NCI-H2029 treated with DMSO at 0.1 percent for 48 hours (cell line): ENCODE results near the gene PRRT1B.

ENCODE experiments used
- DNase-seq: peaks from one replicate; lab custom pipeline; 2025; lab: John Stamatoyannopoulos, UW

PRRT1B gene

GRCh38 chr9:131597246-131597645 is 51.9 kb downstream of the PRRT1B start:
- no peak for DNase-seq

DNA sequence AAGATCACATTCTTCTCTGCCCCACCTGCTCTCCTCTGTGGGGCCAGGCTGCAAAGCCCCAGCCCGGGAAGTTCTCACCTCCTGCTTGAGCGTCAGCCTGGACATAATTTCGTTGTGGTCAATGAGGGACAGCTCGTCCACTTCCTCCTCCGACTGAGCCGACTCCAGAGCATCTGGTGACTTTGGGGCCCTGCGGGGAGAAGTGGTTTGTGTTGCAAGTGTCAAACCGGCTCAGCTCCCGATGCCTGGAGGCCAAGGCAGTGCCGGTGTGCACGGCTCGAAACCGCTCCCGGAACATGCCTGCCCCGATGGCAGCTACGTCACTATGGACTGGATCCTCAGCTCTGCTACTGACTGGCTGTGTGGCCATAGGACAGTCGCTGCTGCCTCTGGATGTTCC is 52.8 kb downstream of the PRRT1B start:
- no peak for DNase-seq

GRCh38 chr9:131601683-131602181 is 56.4 kb downstream of the PRRT1B start:
- no peak for DNase-seq

DNA sequence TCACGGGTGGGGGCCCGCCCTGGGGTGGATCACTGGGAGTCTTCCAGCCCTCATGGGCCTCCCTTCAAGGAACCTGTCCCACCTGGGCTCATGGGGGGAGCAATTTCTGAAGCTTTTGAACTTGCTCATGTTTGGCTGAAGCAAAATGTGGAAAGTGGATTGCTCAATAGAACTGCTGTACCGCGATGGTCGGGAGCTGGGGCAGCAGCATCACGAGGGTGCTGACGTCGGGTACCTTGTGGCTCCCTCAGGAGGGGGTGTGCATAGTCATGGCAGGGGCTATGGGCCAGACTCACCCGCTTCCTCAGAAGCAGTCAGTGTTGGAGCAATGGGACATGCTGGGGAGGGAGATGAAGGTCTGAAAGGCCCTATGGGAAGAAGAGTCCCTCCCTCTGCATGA is 57.9 kb downstream of the PRRT1B start:
- no peak for DNase-seq

DNA sequence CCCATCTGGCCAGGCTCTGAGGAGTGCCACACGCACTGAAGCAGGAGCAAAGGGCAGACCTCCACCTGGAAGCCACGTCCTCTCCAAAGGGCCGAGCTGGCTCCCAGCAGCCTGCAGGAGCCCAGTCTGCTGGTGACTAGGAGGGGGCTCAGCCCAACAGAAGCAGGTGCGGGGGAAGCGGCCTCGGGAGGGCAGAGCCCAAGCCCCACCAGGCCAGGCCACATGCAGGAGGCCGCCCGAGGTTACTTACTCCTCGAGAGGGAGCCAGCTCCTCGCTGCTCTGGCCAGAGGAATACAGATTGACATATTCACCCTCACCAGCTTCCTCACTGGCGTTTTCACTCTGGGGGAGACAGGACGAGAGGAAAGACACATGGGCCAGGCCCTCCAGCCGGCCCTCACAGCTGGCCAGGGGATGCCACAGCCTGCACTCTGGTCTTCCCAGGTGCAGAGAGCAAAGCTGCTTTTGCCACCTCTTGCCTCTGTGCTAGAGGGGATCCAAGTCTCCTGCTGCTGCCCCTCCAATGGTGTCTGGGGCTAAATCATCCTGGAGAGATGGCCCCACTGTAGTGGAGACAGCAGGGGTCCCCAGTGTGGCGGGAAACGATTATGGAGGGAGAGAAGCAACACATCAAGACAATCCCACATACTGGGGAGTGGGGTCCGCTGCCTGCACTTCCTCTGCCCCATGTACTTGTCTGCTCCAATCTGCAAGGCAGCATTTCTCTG is 58.6 kb downstream of the PRRT1B start:
- DNase-seq: no peak

DNA sequence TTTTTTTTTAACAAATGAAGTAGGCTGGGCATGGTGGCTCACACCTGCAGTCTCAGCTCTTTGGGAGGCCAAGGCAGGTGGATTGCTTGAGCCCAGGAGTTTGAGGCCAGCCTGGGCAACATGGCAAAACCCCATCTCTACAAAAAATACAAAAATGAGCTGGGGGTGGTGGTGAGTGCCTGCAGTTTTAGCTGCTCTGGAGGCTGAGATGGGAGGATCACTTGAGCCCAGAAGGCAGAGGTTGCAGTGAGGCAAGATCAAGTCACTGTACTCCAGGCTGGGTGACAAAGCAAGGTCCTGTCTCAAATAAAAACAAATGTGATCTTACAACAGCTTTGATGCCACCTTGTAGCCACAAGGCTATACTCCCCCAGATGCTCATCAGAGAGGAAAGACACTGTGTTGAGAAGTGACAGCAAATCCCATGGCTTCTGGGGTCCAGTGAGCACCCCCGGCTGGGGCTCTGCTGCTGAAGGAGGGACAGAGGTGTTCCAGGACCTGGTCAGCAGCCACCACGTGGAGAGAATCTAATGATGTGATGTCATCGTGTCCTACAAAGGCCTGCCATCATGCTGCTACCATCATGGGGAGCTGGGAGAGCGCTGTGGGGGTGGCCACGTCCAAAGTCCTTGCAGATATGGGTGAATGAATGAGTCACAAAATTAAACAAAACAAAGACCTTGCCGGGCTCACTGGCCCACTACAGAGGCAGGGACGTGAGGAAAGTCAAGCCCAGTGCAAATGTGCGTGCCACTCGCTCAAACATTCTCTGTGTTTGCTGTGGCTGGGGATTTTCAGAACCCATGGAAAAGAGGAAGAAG is 60.7 kb downstream of the PRRT1B start:
- DNase-seq: no peak

DNA sequence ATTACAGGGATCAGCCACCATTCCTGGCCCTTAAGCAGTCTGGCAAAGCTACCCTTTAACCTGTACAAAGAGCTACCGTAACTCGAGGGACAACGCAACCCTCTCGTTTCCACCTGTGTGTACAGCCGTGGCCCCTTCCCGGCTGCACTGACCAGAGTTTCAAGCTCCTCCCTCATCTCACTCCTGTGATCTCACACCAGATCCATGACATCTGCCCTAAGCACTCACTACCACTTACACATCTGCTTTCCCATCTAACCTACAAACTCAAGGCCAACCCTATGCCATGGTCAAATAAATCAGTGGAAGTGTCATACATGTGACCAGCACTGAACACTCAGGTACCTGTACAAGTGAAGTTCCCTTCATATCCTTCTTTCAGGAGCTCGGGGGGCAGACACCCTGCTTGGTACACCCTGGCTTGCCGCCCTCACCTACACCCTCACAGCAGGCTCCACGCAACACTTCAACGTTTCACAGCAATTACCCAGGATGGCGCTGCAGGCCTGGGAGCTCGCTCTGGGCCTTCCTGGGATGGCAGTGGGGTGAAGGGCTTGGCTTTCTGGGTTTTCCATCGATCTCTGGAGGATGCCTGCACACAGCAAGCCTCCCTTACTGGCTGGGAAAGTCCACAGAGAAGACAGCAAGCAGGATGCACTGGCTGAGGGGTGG is 61.7 kb downstream of the PRRT1B start:
- no peak for DNase-seq

DNA sequence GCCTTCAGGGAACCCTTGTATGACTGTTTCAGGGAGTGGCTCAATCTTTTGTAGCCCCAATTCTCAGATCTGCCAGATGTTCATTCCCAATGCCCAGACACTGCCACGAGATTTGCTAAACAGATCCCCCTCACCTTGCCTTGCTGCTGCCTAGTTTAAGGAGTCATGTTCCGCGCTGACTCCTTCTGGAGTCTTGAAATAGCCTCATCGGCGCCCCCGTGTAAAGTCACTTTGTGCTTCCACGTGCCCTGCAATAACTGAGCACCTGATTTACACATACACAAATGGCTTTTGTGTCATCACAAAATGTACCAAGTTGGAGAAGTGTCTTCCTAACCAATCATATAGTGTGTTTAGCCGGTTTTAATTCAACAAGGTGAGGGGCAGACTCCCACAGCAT is 62.3 kb downstream of the PRRT1B start:
- DNase-seq: no peak

- no peak for DNase-seq
These were observed 63.2 kb downstream of the PRRT1B start for GRCh38 chr9:131608493-131609037.
